Cardiac fibroblast (primary cell): ENCODE results near the gene COL25A1.

Experiments used
- DNase-seq, 2 donors: peaks; one replicate each; pipeline versions ENCODE4 v3.0.0 to v3.0.0-alpha.2; 2010; ENCODE audit warnings: low read depth in 2 of 2
- H3K4me3 ChIP-seq, 2 donors: replicated peaks in 1 of 2; 1 replicate in 1 of 2; 2 replicates in 1 of 2; pipeline ENCODE4 v1.5.1; 2011; ENCODE audit warnings: low read depth in 2 of 2, low read length in 2 of 2, mild to moderate bottlenecking in 2 of 2, moderate library complexity in 1 of 2
- TF ChIP-seq, protein P1 (sequence below): IDR thresholded peaks from one replicate; pipeline ENCODE4 v1.5.1; 2011; ENCODE audit warnings: low read depth, mild to moderate bottlenecking, low read length, inconsistent platforms

COL25A1 gene

DNA sequence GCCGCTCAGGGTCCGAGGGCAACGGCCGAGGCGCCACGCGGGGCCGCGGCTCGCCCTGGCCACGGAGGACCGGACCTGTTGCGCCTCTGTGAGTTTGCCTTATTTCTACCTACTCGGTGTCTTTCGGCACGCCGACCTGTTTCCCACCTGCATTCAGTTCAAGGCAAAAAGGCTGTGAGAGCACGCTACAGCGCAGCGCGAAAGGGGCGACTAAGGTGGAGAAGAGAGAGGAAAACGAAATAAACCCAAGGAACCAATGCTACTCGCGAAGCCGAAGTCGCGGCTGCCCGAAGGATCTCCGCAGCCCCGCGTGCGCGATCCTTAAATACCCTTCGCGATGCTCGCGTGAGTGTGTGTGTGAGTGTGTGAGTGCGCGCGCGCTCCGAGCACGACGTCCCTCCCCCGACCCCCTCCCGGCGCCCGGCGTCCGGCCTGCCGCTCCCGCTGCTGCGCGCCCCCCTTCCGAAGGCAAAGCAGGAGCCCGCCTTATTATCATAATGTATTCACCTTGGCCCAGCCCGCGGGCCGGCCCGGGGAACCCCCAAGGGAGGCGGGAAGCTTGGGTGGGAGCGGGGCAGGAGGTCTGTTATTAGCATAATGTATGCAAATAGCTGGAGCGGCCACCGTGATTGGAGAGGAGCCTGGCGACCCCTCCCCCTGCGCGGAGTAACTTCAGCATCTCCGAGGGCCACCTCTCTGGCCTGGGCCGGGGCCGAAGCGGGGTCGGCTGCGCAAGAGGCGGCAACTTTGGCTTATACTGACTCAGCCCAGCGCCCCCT lies at the start of gene COL25A1:
Gene COL25A1 (minus strand): TSS at position 298 of the 779 bp plus-strand sequence.
- H3K4me3 ChIP-seq = peak within 1 kb of the TSS; percentile 32 to 45
- peak; percentile 13 to 36 for DNase-seq
- TF ChIP-seq, protein P1, sequence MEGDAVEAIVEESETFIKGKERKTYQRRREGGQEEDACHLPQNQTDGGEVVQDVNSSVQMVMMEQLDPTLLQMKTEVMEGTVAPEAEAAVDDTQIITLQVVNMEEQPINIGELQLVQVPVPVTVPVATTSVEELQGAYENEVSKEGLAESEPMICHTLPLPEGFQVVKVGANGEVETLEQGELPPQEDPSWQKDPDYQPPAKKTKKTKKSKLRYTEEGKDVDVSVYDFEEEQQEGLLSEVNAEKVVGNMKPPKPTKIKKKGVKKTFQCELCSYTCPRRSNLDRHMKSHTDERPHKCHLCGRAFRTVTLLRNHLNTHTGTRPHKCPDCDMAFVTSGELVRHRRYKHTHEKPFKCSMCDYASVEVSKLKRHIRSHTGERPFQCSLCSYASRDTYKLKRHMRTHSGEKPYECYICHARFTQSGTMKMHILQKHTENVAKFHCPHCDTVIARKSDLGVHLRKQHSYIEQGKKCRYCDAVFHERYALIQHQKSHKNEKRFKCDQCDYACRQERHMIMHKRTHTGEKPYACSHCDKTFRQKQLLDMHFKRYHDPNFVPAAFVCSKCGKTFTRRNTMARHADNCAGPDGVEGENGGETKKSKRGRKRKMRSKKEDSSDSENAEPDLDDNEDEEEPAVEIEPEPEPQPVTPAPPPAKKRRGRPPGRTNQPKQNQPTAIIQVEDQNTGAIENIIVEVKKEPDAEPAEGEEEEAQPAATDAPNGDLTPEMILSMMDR = no peak

DNA sequence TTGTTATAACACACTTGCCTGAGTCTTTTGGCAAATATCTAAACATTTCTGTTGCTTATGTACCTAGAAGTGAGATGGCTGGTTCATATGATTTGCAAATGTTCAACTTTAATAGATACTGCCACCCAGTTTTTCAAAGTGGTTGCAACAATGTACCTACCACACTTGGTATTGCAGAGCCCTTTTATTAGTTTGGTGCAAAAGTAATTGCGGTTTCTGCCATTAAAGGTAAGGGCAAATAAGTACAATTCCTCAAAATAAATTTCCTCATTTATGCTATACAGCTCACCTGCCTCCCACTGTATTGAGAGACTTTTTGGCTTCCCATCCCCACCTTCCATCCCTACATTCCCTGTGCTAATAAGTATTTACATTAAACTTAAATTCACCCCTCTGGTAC lies 47.7 kb upstream of the COL25A1 start:
- H3K4me3 ChIP-seq = no peak overlapping the region
- TF ChIP-seq, protein P1 = no peak

DNA sequence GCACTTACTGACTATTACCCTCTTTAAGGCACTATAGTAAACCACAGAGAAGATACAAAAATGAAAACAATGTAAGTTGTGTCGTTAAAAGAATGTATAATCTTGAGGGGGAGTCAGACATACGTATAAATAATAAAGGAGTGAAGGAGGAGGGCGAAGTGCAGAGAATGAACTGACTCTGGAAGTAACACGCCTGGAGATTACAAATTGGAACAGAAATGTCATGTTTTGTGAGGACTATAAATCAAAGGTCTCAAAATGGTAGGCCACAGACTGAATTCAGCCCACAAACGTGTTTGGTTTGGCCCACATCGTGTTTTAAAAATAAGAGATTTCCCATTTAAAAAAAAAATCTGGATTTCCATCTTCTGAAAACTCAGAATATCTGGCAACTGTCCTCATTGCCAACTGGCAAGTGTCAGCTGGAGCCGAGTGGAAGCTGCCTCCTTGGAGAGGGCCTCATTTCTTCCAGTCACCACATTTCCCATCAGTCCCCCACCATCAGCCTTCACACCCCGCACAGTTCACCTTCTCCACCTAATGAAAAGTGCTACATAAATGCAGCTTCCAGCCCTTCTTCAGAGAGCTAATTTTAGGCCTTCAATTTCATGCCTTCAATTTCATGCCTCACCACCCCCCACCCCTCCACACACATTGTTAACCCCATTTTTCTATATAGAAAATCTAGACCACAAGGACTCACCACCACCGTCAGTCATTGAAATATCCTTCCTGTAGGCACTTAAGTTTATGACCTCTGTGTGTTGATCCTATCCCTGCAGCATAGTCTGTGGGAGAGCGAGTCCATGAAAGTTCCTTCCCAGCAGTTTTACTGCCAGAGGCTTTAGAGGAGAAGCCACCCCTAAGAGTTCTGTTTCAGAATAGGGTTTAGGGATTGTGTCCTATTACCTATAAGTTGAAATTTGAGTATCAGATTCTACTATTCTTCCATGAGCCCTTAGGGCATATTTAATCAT lies 32.0 kb upstream of the COL25A1 start:
- TF ChIP-seq, protein P1 = no peak
- no peak for DNase-seq
- H3K4me3 ChIP-seq = no peak overlapping the region

More for the DNA sequence above, 47.7 kb upstream of the COL25A1 start:
- no peak for DNase-seq

DNA sequence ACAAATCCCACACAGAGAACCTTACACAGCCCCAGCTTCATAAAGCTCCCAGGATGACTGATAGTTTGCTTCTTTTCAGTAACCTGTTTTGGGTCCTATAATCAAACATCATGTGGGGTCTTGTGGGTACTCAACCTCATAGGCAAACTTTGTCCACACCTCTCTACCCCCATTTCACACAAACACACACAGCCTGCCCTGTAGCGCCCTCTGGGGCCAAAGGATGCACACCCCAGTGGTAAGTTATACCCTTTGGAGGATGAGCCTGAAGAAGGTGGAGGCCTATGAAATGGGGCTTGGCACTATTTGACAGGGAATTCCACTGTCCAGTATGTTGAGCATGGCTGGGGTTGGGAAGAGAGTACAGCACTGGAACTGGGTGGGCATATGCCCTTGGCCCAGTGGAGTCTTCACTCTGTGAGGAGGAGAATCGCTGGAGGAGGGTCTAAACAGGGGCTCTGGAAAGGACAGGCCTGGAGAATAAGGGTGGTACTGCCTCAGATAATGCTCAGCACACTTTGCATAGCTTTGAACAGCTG lies 30.5 kb upstream of the COL25A1 start:
- DNase-seq = peak in 1 of 2 donors; percentile 2
- H3K4me3 ChIP-seq = no peak overlapping the region
- TF ChIP-seq, protein P1 = peak; percentile 37

DNA sequence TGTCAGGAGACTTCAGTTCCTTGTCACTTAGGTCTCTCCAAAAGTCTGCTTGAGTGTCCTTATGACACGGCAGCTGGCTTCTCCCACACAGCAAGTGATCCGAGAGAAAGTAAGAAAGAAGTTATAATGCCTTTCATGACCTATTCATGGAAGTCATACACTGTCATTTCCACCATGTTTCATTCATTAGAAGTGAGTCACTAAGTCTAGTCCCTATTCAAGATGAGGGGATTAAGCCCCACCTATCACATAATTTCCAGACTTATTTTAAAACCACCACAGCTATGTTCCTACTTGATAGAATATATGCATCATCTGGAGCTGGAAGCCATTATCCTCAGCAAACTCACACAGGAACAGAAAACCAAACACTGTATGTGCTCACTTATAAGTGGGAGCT lies 25.2 kb upstream of the COL25A1 start:
- TF ChIP-seq, protein P1 = no peak
- H3K4me3 ChIP-seq = no peak overlapping the region
- DNase-seq = no peak

DNA sequence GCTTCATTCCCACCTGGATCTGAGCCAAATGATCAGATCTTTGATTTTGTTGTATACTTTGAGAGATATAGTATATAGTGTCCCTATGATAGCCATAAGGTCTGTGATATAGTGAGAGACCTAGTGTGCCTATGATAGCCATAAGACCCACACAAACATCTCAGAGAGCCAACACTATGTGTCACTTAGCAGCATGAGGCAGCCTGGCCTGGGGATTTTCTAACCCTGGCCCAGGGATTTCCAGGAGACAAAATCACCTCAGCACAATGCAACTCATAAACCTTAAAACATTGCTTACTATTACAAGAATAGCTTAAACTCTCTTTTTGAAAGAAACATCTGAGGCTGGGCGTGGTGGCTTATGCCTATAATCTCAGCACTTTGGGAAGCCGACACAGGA lies 23.2 kb upstream of the COL25A1 start:
- H3K4me3 ChIP-seq = no peak overlapping the region
- no peak for DNase-seq
- TF ChIP-seq, protein P1 = no peak
